ENCODE results near the gene CAGE1. TPM values are rescaled to one million over a fixed set of nuclear protein-coding genes. Genes with fewer than 3 reads are reported as not detected.

Gene CAGE1
- total and polyA plus RNA-seq, 8 donors: 0.09 TPM; not detected in 7

GRCh38 chr6:7433121-7433617 lies 43.6 kb upstream of the CAGE1 start:
- no peaks in the 10 kb centered on the region for H3K27me3 ChIP-seq
- no peak for ATAC-seq
- DNase-seq: no peak
- H3K27ac ChIP-seq: no peak overlapping the region
- intact Hi-C loops (cut with DNase I): loop anchor here in 1 of 3 donors (10.0 kb wide), 1 partner anchor 172 kb away; no protein-coding TSS in a partner anchor
- 87 to 91% methylated on average over 5 of the region's 5 CpGs for WGBS, 2 donors
- H3K4me1 ChIP-seq: no peaks in the 10 kb centered on the region
- no peak overlapping the region for H3K4me3 ChIP-seq
- H3K9me3 ChIP-seq: no peaks in the 10 kb centered on the region
- TF ChIP-seq, protein P1, sequence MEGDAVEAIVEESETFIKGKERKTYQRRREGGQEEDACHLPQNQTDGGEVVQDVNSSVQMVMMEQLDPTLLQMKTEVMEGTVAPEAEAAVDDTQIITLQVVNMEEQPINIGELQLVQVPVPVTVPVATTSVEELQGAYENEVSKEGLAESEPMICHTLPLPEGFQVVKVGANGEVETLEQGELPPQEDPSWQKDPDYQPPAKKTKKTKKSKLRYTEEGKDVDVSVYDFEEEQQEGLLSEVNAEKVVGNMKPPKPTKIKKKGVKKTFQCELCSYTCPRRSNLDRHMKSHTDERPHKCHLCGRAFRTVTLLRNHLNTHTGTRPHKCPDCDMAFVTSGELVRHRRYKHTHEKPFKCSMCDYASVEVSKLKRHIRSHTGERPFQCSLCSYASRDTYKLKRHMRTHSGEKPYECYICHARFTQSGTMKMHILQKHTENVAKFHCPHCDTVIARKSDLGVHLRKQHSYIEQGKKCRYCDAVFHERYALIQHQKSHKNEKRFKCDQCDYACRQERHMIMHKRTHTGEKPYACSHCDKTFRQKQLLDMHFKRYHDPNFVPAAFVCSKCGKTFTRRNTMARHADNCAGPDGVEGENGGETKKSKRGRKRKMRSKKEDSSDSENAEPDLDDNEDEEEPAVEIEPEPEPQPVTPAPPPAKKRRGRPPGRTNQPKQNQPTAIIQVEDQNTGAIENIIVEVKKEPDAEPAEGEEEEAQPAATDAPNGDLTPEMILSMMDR (IDR thresholded peaks at IDR 0.05): no peak
- FAIRE-seq: no peak
- H3K36me3 ChIP-seq: no peaks in the 10 kb centered on the region

DNA sequence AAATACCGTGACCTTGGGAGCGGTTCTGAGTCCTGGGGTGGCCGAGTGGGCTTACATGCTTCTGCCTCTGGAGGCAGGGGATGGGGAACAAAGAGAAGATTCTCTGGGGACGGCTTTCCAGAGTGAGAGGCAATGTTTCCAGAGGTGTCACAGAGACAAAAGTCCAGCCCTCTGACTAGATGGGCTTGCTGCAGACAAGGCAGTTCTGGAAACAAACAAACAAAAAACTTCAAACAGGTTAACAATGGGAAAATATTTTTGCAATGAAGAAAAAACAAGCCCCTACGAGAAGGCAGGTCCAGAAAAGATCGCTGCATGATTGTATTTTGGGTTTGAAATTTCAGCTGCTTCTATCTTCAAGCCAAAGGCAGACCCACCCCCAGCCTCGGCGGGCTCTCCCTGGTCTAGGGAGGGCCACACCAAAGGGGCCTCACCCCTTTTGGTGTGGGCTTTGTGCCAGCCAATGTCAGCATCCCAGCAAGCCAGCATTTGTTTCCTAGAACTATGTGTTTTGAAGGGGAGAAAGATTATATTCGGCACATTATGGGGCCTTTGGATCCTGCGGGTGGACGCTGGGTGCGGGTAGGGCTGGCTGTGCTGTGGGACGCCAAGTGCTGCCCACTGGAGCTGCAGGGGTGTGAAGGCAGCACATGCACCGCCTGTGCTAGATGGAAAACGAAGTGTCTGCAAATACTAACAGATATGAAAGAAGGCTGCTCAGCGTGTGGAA lies 43.0 kb upstream of the CAGE1 start:
- TF ChIP-seq, protein P1 (IDR thresholded peaks at IDR 0.05): no peak
- no peak overlapping the region for H3K4me3 ChIP-seq
- ATAC-seq (no peak), DNase-seq (no peak), FAIRE-seq (no peak)
- no peaks in the 10 kb centered on the region for H3K9me3 ChIP-seq
- no peaks in the 10 kb centered on the region for H3K27me3 ChIP-seq
- WGBS, 2 donors: 79 to 80% methylated on average over 16 of the region's 16 CpGs
- intact Hi-C loops (cut with DNase I): loop anchor here in 1 of 3 donors (10.0 kb wide), 1 partner anchor 172 kb away; no protein-coding TSS in a partner anchor
- H3K36me3 ChIP-seq: no peaks in the 10 kb centered on the region
- H3K27ac ChIP-seq: no peak overlapping the region
- H3K4me1 ChIP-seq: no peaks in the 10 kb centered on the region

- WGBS, 2 donors: 71 to 72% methylated on average over 24 of the region's 24 CpGs
- intact Hi-C loops (cut with DNase I): loop anchor here in 1 of 3 donors (10.0 kb wide), 1 partner anchor 173 kb away; no protein-coding TSS in a partner anchor
- Histone ChIP-seq H3K4me1 (no peaks in the 10 kb centered on the region), H3K27me3 (no peaks in the 10 kb centered on the region), H3K9me3 (no peaks in the 10 kb centered on the region), H3K27ac (no peak overlapping the region), H3K4me3 (no peak overlapping the region), H3K36me3 (no peaks in the 10 kb centered on the region)
- TF ChIP-seq, protein P1 (IDR thresholded peaks at IDR 0.05): no peak
- ATAC-seq (peak in 3 of 4 donors; percentile 47 to 53 (median 50)), FAIRE-seq (no peak), DNase-seq (peak in 1 of 6 donors; percentile 65)
Measured at GRCh38 chr6:7431674-7432390, 42.3 kb upstream of the CAGE1 start.

- WGBS, 2 donors: 80 to 88% methylated on average over 8 of the region's 8 CpGs
- FAIRE-seq: no peak
- intact Hi-C loops (cut with DNase I): loop anchor here in 1 of 3 donors (10.0 kb wide), 1 partner anchor 174 kb away; no protein-coding TSS in a partner anchor
Measured at GRCh38 chr6:7431313-7431673, 41.8 kb upstream of the CAGE1 start.

More at GRCh38 chr6:7431313-7431673, 41.8 kb upstream of the CAGE1 start:
- DNase-seq (no peak), ATAC-seq (peak in 1 of 4 donors; percentile 16)
- no peaks in the 10 kb centered on the region for H3K4me1 ChIP-seq
- TF ChIP-seq, protein P1 (IDR thresholded peaks at IDR 0.05): no peak
- no peaks in the 10 kb centered on the region for H3K9me3 ChIP-seq
- no peak overlapping the region for H3K27ac ChIP-seq
- no peaks in the 10 kb centered on the region for H3K27me3 ChIP-seq
- H3K36me3 ChIP-seq: no peaks in the 10 kb centered on the region
- H3K4me3 ChIP-seq: no peak overlapping the region

Data from pancreas (tissue), 10 donors.